ENCODE measurements around the gene PRICKLE1.

PRICKLE1 gene

DNA sequence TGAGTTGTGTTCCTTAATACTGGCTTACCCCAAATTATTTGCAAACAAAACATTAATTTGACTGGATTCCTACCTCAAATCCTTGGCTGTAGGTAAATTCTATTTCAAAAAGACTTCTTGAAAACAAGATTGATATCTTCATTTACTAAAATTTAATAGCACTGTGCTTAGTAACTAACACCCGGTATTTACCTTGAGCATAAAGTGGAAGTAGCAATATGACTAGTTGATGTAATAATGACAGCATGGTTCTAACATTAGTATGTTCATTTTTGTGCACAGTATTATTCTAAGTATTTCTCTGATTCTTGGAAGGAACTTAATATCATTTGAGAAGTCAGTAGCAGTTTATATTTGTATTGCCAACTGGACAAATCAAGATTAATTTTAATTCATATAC lies 166.8 kb downstream of the PRICKLE1 start:
- H3K27ac Mint-ChIP-seq: no peak overlapping the region
- no peaks in the 10 kb centered on the region for H3K27me3 Mint-ChIP-seq
- ATAC-seq (replicated peaks): peak in 1 of 2 donors; percentile 50
- H3K36me3 Mint-ChIP-seq: peaks cover 14 to 41% of the 10 kb centered on the region in 2 donors
- no peak overlapping the region for H3K4me3 Mint-ChIP-seq
- no peak for DNase-seq
- no peaks in the 10 kb centered on the region for H3K9me3 Mint-ChIP-seq
- H3K4me1 Mint-ChIP-seq: peaks cover 10 to 16% of the 10 kb centered on the region in 2 donors

DNA sequence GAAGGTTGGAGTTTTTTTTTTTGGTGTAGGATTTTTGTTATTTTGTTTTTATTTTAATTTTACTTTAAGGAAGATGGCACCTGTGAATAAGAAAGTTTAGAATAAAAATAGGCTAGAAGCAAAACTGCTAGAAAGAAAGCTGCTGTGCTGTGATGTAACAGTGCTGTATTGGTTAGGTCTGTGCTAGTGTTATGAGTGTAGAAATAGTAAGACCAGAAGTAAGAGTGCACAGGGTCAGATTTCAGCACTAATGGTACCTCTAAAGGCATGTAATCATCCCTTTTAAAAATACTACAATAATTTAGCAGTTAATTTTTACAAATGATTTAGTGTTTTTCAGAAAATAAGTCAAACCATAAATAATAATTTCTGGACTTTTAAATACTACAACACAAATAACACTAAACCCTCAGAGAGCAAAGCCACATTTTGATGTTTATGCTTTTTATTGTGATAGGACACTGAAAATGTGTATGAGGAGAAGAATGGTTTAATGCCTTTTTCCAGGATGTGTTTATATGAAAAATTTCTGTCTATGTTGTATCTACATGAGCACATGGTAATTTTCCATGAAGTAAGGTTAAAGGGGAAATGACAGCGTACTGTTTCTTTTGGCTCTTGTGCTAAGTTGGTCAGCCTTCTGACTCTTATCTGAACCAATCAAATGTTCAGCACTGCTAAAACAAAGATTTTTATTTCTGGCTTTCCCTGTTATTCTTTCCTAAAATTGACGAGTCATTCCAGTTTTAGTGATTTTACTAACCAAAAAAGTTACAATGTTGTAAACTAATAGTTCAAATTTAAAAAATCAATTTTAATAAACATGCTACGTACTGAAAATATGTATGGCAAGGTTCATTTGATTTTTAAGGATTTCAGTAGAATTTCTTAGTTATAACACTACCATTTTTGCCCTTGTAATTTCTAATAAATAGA lies 167.4 kb downstream of the PRICKLE1 start:
- no peaks in the 10 kb centered on the region for H3K27me3 Mint-ChIP-seq
- H3K4me1 Mint-ChIP-seq: peaks cover 11 to 12% of the 10 kb centered on the region in 2 donors
- H3K4me3 Mint-ChIP-seq: no peak overlapping the region
- H3K36me3 Mint-ChIP-seq: peaks cover 10 to 38% of the 10 kb centered on the region in 2 donors
- H3K9me3 Mint-ChIP-seq: no peaks in the 10 kb centered on the region
- DNase-seq (no peak), ATAC-seq (replicated peaks) (peak; percentile 77 to 86)
- no peak overlapping the region for H3K27ac Mint-ChIP-seq

DNA sequence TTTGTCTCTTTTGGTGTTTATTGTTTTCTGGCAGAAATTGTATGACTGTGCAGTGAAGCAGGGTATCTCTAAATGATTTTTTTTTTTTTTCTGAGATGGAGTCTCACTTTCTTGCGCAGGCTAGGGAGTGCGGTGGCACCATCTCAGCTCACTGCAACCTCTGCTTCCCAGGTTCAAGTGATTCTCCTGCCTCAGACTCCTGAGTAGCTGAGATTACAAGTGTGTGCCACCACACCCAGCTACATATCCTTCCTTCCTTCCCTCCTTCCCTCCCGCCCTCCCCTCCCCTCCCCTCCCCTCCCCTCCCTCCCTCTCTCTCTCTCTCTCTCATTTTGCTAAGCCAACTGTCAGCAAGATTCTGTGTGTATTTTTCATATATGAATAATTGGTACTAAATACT lies 169.2 kb downstream of the PRICKLE1 start:
- peaks cover 14 to 40% of the 10 kb centered on the region in 2 donors for H3K36me3 Mint-ChIP-seq
- DNase-seq (no peak), ATAC-seq (replicated peaks) (no peak)
- H3K9me3 Mint-ChIP-seq: no peaks in the 10 kb centered on the region
- H3K4me3 Mint-ChIP-seq: no peak overlapping the region
- H3K27me3 Mint-ChIP-seq: no peaks in the 10 kb centered on the region
- no peak overlapping the region for H3K27ac Mint-ChIP-seq
- peaks cover 12 to 26% of the 10 kb centered on the region in 2 donors for H3K4me1 Mint-ChIP-seq

DNA sequence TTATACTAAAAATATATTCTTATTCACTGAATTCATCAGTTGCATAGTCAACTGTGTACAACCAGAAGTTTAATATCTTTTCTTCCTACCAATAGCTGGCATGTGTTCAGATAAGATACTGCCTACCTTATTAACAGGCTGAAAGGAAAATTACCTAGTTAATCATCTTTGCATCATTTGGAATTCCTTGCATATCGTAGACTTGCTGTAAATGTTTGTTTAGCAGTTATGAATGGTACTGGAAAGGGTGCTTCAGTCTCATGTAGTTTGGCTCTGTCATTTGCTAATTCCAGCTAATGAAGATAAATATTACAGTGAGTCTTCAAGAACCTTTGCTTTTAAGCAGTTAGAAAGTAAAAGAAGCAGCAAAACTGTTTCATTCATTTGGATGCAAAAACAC lies 179.2 kb downstream of the PRICKLE1 start:
- no peaks in the 10 kb centered on the region for H3K27me3 Mint-ChIP-seq
- no peaks in the 10 kb centered on the region for H3K9me3 Mint-ChIP-seq
- H3K36me3 Mint-ChIP-seq: peaks cover 29 to 49% of the 10 kb centered on the region in 2 donors
- DNase-seq (no peak), ATAC-seq (replicated peaks) (no peak)
- H3K4me3 Mint-ChIP-seq: no peak overlapping the region
- H3K4me1 Mint-ChIP-seq: peaks cover 4 to 12% of the 10 kb centered on the region in 2 donors
- no peak overlapping the region for H3K27ac Mint-ChIP-seq

DNA sequence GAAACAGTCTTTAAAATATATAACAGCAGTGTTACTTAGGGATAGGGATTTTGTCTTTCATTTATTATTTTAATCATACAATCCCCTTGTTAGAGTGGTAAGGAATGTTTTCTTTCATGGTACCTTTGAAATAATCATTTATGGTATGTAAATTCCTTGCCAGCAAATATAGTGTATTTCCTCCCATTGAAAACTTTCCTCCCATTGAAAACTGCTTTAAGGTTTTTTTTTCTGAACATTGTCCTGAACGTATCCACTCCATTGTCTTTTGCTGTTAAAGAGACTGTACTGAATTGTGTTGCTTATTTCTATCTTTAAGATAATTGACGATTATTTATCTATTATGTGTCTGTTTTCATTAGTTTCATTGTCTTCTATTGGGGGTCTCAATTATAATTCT lies 180.1 kb downstream of the PRICKLE1 start:
- no peaks in the 10 kb centered on the region for H3K27me3 Mint-ChIP-seq
- peaks cover 32 to 49% of the 10 kb centered on the region in 2 donors for H3K36me3 Mint-ChIP-seq
- H3K4me1 Mint-ChIP-seq: peaks cover 8 to 16% of the 10 kb centered on the region in 2 donors
- no peaks in the 10 kb centered on the region for H3K9me3 Mint-ChIP-seq
- DNase-seq (no peak), ATAC-seq (replicated peaks) (no peak)
- H3K4me3 Mint-ChIP-seq: no peak overlapping the region
- H3K27ac Mint-ChIP-seq: no peak overlapping the region

DNA sequence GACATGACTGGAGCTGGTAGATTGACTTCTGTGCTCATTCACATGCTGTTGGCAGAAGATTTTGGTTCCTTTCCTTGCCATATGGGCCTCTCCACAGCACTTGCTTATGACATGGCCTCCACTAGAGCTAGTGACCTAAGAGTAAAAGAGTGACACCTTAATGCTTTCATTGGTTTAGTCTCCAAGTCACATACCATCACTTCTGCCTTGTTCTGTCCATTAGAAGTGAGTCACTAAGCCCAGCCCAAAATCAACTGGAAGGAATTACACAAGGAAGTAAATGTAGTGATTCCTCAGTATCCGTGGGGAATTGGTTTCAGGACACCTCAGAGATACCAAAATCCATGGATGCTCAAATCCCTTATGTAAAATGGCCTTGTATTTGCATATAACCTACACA lies 182.2 kb downstream of the PRICKLE1 start:
- H3K27ac Mint-ChIP-seq: no peak overlapping the region
- H3K27me3 Mint-ChIP-seq: no peaks in the 10 kb centered on the region
- peaks cover 26 to 37% of the 10 kb centered on the region in 2 donors for H3K36me3 Mint-ChIP-seq
- DNase-seq: no peak
- no peak overlapping the region for H3K4me3 Mint-ChIP-seq
- H3K9me3 Mint-ChIP-seq: no peaks in the 10 kb centered on the region
- ATAC-seq (replicated peaks): no peak
- peaks cover 5 to 16% of the 10 kb centered on the region in 2 donors for H3K4me1 Mint-ChIP-seq
